ENCODE data around the gene GNB4. TPM values are rescaled to one million over a fixed set of nuclear protein-coding genes. Genes with fewer than 3 reads are reported as not detected.

Gene GNB4
- polyA plus RNA-seq, 1 donor: 17.7 TPM

DNA sequence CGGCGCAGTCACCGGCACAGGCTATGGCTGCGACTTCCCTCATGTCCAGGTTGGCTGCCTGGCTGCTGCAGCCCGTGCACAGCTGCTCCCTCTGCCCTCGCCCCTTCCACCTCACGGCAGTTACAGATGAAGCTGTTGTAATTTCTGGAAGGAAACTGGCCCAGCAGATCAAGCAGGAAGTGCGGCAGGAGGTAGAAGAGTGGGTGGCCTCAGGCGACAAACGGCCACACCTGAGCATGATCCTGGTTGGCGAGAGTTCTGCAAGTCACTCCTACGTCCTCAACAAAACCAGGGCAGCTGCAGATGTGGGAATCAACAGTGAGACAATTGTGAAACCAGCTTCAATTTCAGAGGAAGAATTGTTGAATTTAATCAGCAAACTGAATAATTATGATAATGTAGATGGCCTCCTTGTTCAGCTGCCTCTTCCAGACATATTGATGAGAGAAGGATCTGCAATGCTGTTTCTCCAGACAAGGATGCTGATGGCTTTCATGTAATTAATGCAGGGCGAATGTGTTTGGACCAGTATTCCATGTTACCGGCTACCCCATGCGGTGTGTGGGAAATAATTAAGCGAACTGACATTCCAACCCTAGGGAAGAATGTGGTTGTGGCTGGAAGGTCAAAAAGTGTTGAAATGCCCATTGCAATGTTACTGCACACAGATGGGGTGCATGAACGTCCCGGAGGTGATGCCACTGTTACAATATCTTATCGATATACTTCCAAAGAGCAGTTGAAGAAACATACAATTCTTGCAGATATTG lies 13.2 kb upstream of the GNB4 start:
- DNase-seq: no peak
- Histone ChIP-seq H3K4me1 (ENCODE audit: control insufficient read depth, insufficient read depth, low read length) (no peaks in the 10 kb centered on the region), H3K27me3 (ENCODE audit: control insufficient read depth, insufficient read depth, low read length) (no peaks in the 10 kb centered on the region), H3K4me3 (ENCODE audit: low read length) (no peak overlapping the region), H3K27ac (ENCODE audit: low read length) (no peak overlapping the region), H3K9me3 (ENCODE audit: control insufficient read depth, low read depth, low read length) (no peaks in the 10 kb centered on the region), H3K36me3 (ENCODE audit: control insufficient read depth, insufficient read depth, low read length) (no peaks in the 10 kb centered on the region)
- 57% methylated on average over 1 of the region's 19 CpGs for WGBS (ENCODE audit: insufficient coverage, low lambda C conversion rate)

- Histone ChIP-seq H3K9me3 (ENCODE audit: control insufficient read depth, low read depth, low read length) (no peaks in the 10 kb centered on the region), H3K27ac (ENCODE audit: low read length) (no peak overlapping the region), H3K4me1 (ENCODE audit: control insufficient read depth, insufficient read depth, low read length) (no peaks in the 10 kb centered on the region), H3K36me3 (ENCODE audit: control insufficient read depth, insufficient read depth, low read length) (no peaks in the 10 kb centered on the region), H3K27me3 (ENCODE audit: control insufficient read depth, insufficient read depth, low read length) (no peaks in the 10 kb centered on the region), H3K4me3 (ENCODE audit: low read length) (no peak overlapping the region)
- no peak for DNase-seq
- WGBS (ENCODE audit: insufficient coverage, low lambda C conversion rate): no CpG with 5 or more reads among the region's 1 CpG
These were observed 12.0 kb upstream of the GNB4 start for GRCh38 chr3:179463319-179463718.

GRCh38 chr3:179460260-179460659 lies 9.0 kb upstream of the GNB4 start:
- H3K4me3 ChIP-seq (ENCODE audit: low read length): no peak overlapping the region
- no peak for DNase-seq
- no peaks in the 10 kb centered on the region for H3K4me1 ChIP-seq (ENCODE audit: control insufficient read depth, insufficient read depth, low read length)
- no peak overlapping the region for H3K27ac ChIP-seq (ENCODE audit: low read length)
- H3K9me3 ChIP-seq (ENCODE audit: control insufficient read depth, low read depth, low read length): no peaks in the 10 kb centered on the region
- H3K36me3 ChIP-seq (ENCODE audit: control insufficient read depth, insufficient read depth, low read length): no peaks in the 10 kb centered on the region
- H3K27me3 ChIP-seq (ENCODE audit: control insufficient read depth, insufficient read depth, low read length): peaks cover 3% of the 10 kb centered on the region

DNA sequence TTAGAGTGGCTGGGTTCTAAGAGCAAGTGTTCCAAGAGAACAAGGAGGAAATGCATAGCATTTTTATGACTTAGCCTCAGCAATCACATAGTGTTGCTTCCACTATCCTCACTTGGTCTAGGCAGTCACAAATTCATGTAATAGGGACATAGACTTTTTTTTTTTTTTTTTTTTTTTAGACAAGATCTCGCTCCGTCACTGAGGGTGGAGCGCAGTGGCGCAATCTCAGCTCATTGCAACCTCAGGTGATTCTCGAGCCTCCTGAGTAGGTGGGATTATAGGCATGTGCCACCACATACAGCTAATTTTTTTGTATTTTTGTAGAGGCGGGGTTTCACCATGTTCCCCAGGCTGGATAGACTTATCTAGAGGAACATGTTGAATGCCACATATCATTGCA lies 4.7 kb upstream of the GNB4 start:
- Histone ChIP-seq H3K36me3 (ENCODE audit: control insufficient read depth, insufficient read depth, low read length) (no peaks in the 10 kb centered on the region), H3K4me1 (ENCODE audit: control insufficient read depth, insufficient read depth, low read length) (no peaks in the 10 kb centered on the region), H3K27me3 (ENCODE audit: control insufficient read depth, insufficient read depth, low read length) (peaks cover 19% of the 10 kb centered on the region), H3K27ac (ENCODE audit: low read length) (no peak overlapping the region), H3K9me3 (ENCODE audit: control insufficient read depth, low read depth, low read length) (no peaks in the 10 kb centered on the region), H3K4me3 (ENCODE audit: low read length) (no peak overlapping the region)
- DNase-seq: no peak
- 80% methylated on average over 1 of the region's 6 CpGs for WGBS (ENCODE audit: insufficient coverage, low lambda C conversion rate)

- WGBS (ENCODE audit: insufficient coverage, low lambda C conversion rate): no CpG with 5 or more reads among the region's 1 CpG
- Histone ChIP-seq H3K9me3 (ENCODE audit: control insufficient read depth, low read depth, low read length) (no peaks in the 10 kb centered on the region), H3K27me3 (ENCODE audit: control insufficient read depth, insufficient read depth, low read length) (peaks cover 27% of the 10 kb centered on the region), H3K4me1 (ENCODE audit: control insufficient read depth, insufficient read depth, low read length) (no peaks in the 10 kb centered on the region), H3K27ac (ENCODE audit: low read length) (no peak overlapping the region), H3K36me3 (ENCODE audit: control insufficient read depth, insufficient read depth, low read length) (no peaks in the 10 kb centered on the region), H3K4me3 (ENCODE audit: low read length) (no peak overlapping the region)
- DNase-seq: no peak
These were observed 3.6 kb upstream of the GNB4 start for GRCh38 chr3:179454887-179455286.

- H3K4me1 ChIP-seq (ENCODE audit: control insufficient read depth, insufficient read depth, low read length): no peaks in the 10 kb centered on the region
- WGBS (ENCODE audit: insufficient coverage, low lambda C conversion rate): 100% methylated on average over 1 of the region's 3 CpGs
- no peak overlapping the region for H3K4me3 ChIP-seq (ENCODE audit: low read length)
- peaks cover 36% of the 10 kb centered on the region for H3K27me3 ChIP-seq (ENCODE audit: control insufficient read depth, insufficient read depth, low read length)
- H3K36me3 ChIP-seq (ENCODE audit: control insufficient read depth, insufficient read depth, low read length): no peaks in the 10 kb centered on the region
- no peak for DNase-seq
- H3K9me3 ChIP-seq (ENCODE audit: control insufficient read depth, low read depth, low read length): no peaks in the 10 kb centered on the region
- H3K27ac ChIP-seq (ENCODE audit: low read length): no peak overlapping the region
These were observed 2.7 kb upstream of the GNB4 start for GRCh38 chr3:179453967-179454366.

DNA sequence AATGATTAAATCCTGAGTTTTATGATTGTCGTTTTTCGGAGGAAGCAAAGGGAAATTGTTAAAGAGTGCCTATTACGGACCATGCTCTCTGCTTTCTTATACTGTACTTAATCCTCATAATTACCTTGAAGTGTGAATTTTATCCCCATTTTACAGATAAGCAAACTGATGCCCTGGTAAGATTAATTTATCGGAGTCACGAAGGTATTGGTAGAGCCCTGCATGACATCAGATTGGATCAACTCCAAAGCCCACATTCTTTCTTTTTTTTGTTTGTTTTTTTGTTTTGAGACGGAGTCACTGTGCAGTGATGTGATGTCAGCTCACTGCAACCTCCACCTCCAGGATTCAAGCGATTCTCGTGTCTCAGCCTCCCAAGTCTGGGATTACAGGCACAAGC lies 1.6 kb upstream of the GNB4 start:
- WGBS (ENCODE audit: insufficient coverage, low lambda C conversion rate): no CpG with 5 or more reads among the region's 8 CpGs

DNA sequence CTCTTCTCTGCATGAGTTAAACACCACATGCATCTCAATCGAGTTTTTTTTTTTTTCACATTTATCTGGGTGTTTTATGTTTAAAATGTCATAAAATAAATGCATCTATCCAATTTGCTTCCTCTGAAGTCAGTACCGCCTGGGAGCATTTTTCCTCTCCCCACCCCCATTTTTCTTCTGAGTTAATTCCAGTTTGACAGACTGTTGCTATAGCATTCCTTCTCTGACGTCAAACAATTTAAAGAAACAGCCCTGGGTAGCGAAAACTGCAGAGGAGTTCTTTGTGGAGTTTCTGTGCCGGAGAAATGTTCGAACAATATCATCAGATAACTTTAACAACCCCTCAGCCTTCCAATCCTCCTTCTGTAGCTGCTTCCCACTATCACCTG lies 900 bp upstream of the GNB4 start:
- H3K9me3 ChIP-seq (ENCODE audit: control insufficient read depth, low read depth, low read length): no peaks in the 10 kb centered on the region
- H3K27me3 ChIP-seq (ENCODE audit: control insufficient read depth, insufficient read depth, low read length): peaks cover 40% of the 10 kb centered on the region
- peak overlapping the region; percentile 87 for H3K27ac ChIP-seq (ENCODE audit: low read length)
- no peaks in the 10 kb centered on the region for H3K36me3 ChIP-seq (ENCODE audit: control insufficient read depth, insufficient read depth, low read length)
- no peaks in the 10 kb centered on the region for H3K4me1 ChIP-seq (ENCODE audit: control insufficient read depth, insufficient read depth, low read length)
- peak overlapping the region; percentile 49 for H3K4me3 ChIP-seq (ENCODE audit: low read length)
- WGBS (ENCODE audit: insufficient coverage, low lambda C conversion rate): 0% methylated on average over 1 of the region's 6 CpGs
- DNase-seq: peak; percentile 27 to 44

More for the DNA sequence above, 1.6 kb upstream of the GNB4 start:
- Histone ChIP-seq H3K27me3 (ENCODE audit: control insufficient read depth, insufficient read depth, low read length) (peaks cover 37% of the 10 kb centered on the region), H3K4me3 (ENCODE audit: low read length) (no peak overlapping the region), H3K36me3 (ENCODE audit: control insufficient read depth, insufficient read depth, low read length) (no peaks in the 10 kb centered on the region), H3K4me1 (ENCODE audit: control insufficient read depth, insufficient read depth, low read length) (no peaks in the 10 kb centered on the region), H3K9me3 (ENCODE audit: control insufficient read depth, low read depth, low read length) (no peaks in the 10 kb centered on the region), H3K27ac (ENCODE audit: low read length) (no peak overlapping the region)
- DNase-seq: no peak

- Histone ChIP-seq H3K4me3 (ENCODE audit: low read length) (peak overlapping the region; percentile 45), H3K27me3 (ENCODE audit: control insufficient read depth, insufficient read depth, low read length) (peaks cover 40% of the 10 kb centered on the region), H3K4me1 (ENCODE audit: control insufficient read depth, insufficient read depth, low read length) (no peaks in the 10 kb centered on the region), H3K36me3 (ENCODE audit: control insufficient read depth, insufficient read depth, low read length) (no peaks in the 10 kb centered on the region), H3K27ac (ENCODE audit: low read length) (peak overlapping the region; percentile 70), H3K9me3 (ENCODE audit: control insufficient read depth, low read depth, low read length) (no peaks in the 10 kb centered on the region)
- WGBS (ENCODE audit: insufficient coverage, low lambda C conversion rate): no CpG with 5 or more reads among the region's 43 CpGs
- DNase-seq: peak in 1 of 2 donors; percentile 32
These were observed 387 bp downstream of the GNB4 start for GRCh38 chr3:179450901-179451264.

GRCh38 chr3:179450261-179450701 lies 989 bp downstream of the GNB4 start:
- Histone ChIP-seq H3K4me3 (ENCODE audit: low read length) (peak overlapping the region; percentile 45), H3K36me3 (ENCODE audit: control insufficient read depth, insufficient read depth, low read length) (no peaks in the 10 kb centered on the region), H3K27ac (ENCODE audit: low read length) (peak overlapping the region; percentile 70), H3K4me1 (ENCODE audit: control insufficient read depth, insufficient read depth, low read length) (no peaks in the 10 kb centered on the region), H3K27me3 (ENCODE audit: control insufficient read depth, insufficient read depth, low read length) (peaks cover 38% of the 10 kb centered on the region), H3K9me3 (ENCODE audit: control insufficient read depth, low read depth, low read length) (no peaks in the 10 kb centered on the region)
- 33% methylated on average over 10 of the region's 12 CpGs for WGBS (ENCODE audit: insufficient coverage, low lambda C conversion rate)
- peak in 1 of 2 donors; percentile 12 for DNase-seq

GRCh38 chr3:179449636-179450035 lies 1.6 kb downstream of the GNB4 start:
- H3K36me3 ChIP-seq (ENCODE audit: control insufficient read depth, insufficient read depth, low read length): no peaks in the 10 kb centered on the region
- H3K9me3 ChIP-seq (ENCODE audit: control insufficient read depth, low read depth, low read length): no peaks in the 10 kb centered on the region
- H3K27ac ChIP-seq (ENCODE audit: low read length): peak overlapping the region; percentile 70
- H3K4me1 ChIP-seq (ENCODE audit: control insufficient read depth, insufficient read depth, low read length): no peaks in the 10 kb centered on the region
- DNase-seq: no peak
- H3K4me3 ChIP-seq (ENCODE audit: low read length): peak overlapping the region; percentile 45
- WGBS (ENCODE audit: insufficient coverage, low lambda C conversion rate): 43% methylated on average over 1 of the region's 2 CpGs
- peaks cover 37% of the 10 kb centered on the region for H3K27me3 ChIP-seq (ENCODE audit: control insufficient read depth, insufficient read depth, low read length)
